MG63 (cell line): Measurements from ENCODE around the gene HNRNPAB. TPM values are rescaled to one million over a fixed set of nuclear protein-coding genes. Genes with fewer than 3 reads are reported as not detected.
A peak's percentile ranks its signal among the peaks of the same experiment; 100 is the strongest.
"Not testable (repeated sequence)": the region's sequence is repeated elsewhere in the genome, so short reads cannot be mapped to it uniquely, and the experiment has no call there.

Source experiments
- DNase-seq: peaks from one replicate; pipeline ENCODE4 v3.0.0-alpha.2; 2020
- H3K27me3 ChIP-seq: fragments of 250-450 bp; sonication (Bioruptor Pico); 2 replicates; pipeline ENCODE4 v1.5.1; 2020; ENCODE audit warnings: mild to moderate bottlenecking, moderate library complexity
- H3K36me3 ChIP-seq: fragments of 250-450 bp; sonication (Bioruptor Pico); 2 replicates; pipeline ENCODE4 v1.5.1; 2020; ENCODE audit warnings: mild to moderate bottlenecking, moderate library complexity
- H3K4me3 ChIP-seq: fragments of 250-450 bp; sonication (Bioruptor Pico); 2 replicates; pipeline ENCODE4 v1.5.1; 2020; ENCODE audit warnings: mild to moderate bottlenecking, moderate library complexity
- H3K9me3 ChIP-seq: fragments of 250-450 bp; sonication (Bioruptor Pico); 2 replicates; pipeline ENCODE4 v1.5.1; 2020; ENCODE audit warnings: mild to moderate bottlenecking, moderate library complexity
- total RNA-seq: library from RNA; depleted of rRNA; stranded (reverse); fragments of >200 nt; shearing (Covaris generic); gene quantifications from 2 replicates; pipeline ENCODE4 v1.2.3, GENCODE V29; 2014; ENCODE audit warnings: low replicate concordance

Gene HNRNPAB
- total RNA-seq, 1 experiment from 2014 or later = 250 TPM

DNA sequence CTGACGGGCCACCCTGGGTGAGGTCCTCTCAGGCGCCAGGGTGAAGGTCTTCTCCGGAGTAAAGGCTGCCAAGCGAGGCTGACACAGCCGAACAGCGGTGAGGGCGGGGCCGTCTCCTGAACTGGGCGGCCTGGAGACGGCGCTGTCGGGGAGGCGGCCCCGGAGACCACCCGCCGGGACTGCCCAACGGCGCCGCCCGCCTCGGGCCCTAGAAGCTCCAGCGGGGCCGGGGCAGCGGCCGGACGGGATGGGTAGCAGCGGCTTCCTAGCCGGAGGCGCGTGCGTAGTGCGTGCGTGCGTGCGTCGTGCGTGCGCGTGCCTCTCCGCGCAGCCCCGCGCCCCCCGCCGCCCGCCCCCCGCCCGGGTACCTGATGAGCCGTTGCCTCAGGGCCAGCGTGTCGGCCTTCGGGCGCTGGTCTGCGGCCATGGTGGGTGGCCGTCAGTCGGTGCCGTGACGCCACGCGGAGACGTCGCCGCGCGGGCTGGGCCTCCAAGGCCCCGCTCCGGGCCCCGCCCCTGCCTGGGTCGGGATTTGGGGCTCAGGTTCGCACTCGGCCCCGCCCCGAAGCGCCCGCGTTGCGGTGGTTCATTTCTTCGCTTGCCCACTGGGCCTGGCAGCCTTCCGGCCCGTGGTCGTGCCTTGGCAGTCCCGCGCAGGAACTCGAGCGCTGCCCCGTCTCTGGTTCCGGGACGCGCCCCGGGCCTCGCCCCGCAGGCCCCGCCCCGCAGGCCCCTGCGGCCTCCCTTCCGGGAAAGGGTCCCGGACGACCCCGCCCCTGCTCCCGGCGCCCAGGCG lies 28.0 kb downstream of the HNRNPAB start, which contains the start of gene PHYKPL:
TSS of gene PHYKPL (minus strand) at position 679 of the 796 bp plus-strand sequence. CDS start at position 427, 252 bp downstream.
- peak within 1 kb of the TSS; percentile 99 for H3K4me3 ChIP-seq
- no peaks in the 10 kb centered on the region; the same call in none of the 2 replicates for H3K9me3 ChIP-seq
- peak; percentile 94 for DNase-seq
- peaks cover 48% of the 10 kb centered on the region for H3K36me3 ChIP-seq
- H3K27me3 ChIP-seq = no peaks in the 10 kb centered on the region

GRCh38 chr5:178232920-178233429 lies 28.6 kb downstream of the HNRNPAB start:
- Histone ChIP-seq H3K27me3 (no peaks in the 10 kb centered on the region), H3K36me3 (peaks cover 42% of the 10 kb centered on the region), H3K9me3 (no peaks in the 10 kb centered on the region; the same call in none of the 2 replicates), H3K4me3 (peak overlapping the region; percentile 99)
- no peak for DNase-seq

- Histone ChIP-seq H3K27me3 (no peaks in the 10 kb centered on the region), H3K9me3 (no peaks in the 10 kb centered on the region; the same call in none of the 2 replicates), H3K4me3 (no peak overlapping the region), H3K36me3 (peaks cover 29% of the 10 kb centered on the region)
- DNase-seq = no peak
Measured at GRCh38 chr5:178234121-178234749, 29.9 kb downstream of the HNRNPAB start.

DNA sequence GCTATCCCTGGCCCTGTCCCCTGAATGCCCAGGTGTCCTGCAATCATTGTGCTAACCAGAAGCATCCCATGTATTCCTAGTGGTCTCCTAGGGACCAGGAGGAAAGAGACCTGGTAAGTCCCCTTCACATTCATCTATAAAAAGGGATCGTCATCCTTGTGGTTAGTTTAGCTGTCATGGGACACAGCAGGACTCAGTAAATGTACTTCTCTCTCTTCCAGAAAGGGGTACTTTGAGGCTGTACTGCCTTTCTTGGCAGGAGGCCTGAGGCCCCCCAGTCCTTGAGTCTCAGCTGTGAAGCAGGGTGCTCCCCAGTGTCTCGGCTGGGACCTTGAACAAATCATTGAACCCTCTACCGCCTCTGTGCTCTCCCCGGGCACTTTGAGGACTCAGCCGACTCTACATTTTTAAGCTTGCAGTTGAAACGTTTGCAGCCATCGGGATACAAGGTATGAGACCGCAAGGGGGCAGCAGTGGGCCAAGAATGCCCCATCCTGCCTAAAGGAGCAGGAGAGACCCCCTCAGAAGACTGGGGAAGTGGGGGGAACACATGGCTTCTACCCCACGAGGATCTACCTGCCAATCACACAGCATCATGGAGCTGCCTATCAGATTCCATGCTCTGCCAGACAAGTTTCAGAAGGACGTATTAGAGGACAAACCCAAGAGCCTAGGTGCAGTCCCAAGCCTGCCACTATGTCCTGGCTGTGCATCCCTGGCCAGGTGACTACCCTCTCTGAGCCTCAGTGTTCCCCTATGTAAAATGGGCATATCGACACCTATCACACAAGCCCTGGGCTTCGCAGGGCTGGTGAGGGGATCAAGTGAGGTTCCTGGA lies 30.6 kb downstream of the HNRNPAB start:
- Histone ChIP-seq H3K27me3 (no peaks in the 10 kb centered on the region), H3K9me3 (no peaks in the 10 kb centered on the region; the same call in none of the 2 replicates), H3K36me3 (peaks cover 23% of the 10 kb centered on the region), H3K4me3 (no peak overlapping the region)
- DNase-seq = peak; percentile 56

- no peaks in the 10 kb centered on the region; the same call in none of the 2 replicates for H3K9me3 ChIP-seq
- no peak overlapping the region for H3K4me3 ChIP-seq
- H3K27me3 ChIP-seq = no peaks in the 10 kb centered on the region
- H3K36me3 ChIP-seq = peaks cover 18% of the 10 kb centered on the region
- DNase-seq = no peak
Measured at GRCh38 chr5:178235588-178235974, 31.2 kb downstream of the HNRNPAB start.

DNA sequence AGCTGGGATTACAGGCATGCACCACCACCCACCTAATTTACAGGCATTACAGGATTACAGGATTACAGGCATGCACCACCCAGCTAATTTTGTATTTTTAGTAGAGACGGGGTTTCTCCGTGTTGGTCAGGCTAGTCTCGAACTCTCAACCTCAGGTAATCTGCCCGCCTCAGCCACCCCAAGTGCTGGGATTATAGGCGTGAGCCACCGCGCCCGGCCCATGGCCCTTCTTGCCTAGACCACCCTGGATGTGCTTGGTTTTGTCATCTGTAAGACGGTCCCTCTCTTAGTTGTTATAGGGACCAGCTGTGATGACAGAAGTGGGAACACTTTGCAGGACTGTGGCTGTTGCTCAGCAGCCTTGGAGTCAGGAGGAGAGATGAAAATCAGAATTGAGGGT lies 31.8 kb downstream of the HNRNPAB start:
- H3K27me3 ChIP-seq = no peaks in the 10 kb centered on the region
- no peak overlapping the region for H3K4me3 ChIP-seq
- no peaks in the 10 kb centered on the region; the same call in 1 of the 2 replicates for H3K9me3 ChIP-seq
- peaks cover 12% of the 10 kb centered on the region for H3K36me3 ChIP-seq
- no peak for DNase-seq

GRCh38 chr5:178236679-178237078 lies 32.3 kb downstream of the HNRNPAB start:
- Histone ChIP-seq H3K27me3 (no peaks in the 10 kb centered on the region), H3K36me3 (peaks cover 7% of the 10 kb centered on the region), H3K4me3 (no peak overlapping the region), H3K9me3 (no peaks in the 10 kb centered on the region; the same call in 1 of the 2 replicates)
- no peak for DNase-seq

DNA sequence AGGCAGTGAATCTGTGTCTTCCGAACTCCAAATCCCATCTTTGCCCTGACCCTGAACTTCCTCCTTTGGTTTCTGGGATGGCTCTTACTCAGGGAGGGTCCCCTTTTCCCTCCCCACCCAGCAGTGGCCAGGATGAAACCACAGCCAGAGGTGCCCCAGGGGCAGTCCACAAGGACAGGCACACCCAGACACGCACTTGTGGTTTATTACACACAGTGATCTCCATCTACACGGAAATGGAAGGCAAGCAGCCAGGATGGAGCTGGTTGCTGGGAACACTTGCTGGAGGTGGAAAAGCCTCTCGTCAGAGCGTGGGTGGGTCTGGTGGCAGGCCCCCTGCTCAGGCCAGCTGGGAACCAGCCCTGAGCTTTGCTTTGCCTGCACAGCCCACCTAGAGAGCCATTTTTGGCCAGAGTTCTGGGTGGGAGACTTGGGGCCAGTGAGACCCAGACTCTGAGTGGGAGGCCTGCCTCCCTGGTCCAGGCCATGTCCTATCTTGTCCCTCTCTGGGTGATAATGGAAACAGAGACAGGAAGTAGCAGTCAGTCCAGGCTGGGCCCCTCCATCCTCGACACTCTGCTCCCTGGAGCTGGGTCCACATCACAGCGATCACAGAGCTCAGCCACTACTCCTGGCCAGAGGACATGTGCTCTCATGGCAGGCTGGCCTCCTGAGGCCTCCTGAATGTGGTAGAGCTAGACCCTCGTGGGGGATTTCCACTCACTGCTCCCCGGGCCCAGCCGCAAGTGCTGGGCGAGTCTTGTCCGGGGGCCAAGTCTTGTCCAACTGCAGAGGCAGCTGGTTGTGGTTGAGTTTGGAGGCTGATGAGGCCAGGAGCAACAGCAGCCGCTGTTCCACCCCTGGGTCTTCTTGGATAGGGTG lies 33.3 kb downstream of the HNRNPAB start:
- Histone ChIP-seq H3K27me3 (no peaks in the 10 kb centered on the region), H3K9me3 (no peaks in the 10 kb centered on the region), H3K36me3 (peaks cover 10% of the 10 kb centered on the region), H3K4me3 (no peak overlapping the region)
- DNase-seq = no peak

DNA sequence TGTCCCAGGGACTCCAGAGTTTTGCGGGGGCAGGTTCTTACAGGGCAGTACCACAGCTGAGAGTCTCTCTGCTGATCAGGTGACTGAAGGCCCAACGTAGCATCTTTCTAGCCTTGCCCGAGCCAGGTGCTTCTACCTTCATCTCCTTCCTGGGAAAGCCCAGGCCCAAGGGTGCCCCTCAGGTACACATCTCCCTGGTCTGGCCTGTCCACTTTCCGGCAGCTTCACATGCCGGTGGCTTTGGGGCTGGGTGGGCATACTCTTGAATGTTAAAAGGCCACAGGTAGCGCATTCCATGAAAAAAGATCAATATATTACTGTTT lies 33.9 kb downstream of the HNRNPAB start:
- Histone ChIP-seq H3K36me3 (peaks cover 10% of the 10 kb centered on the region), H3K27me3 (no peaks in the 10 kb centered on the region), H3K9me3 (no peaks in the 10 kb centered on the region), H3K4me3 (no peak overlapping the region)
- DNase-seq = no peak

DNA sequence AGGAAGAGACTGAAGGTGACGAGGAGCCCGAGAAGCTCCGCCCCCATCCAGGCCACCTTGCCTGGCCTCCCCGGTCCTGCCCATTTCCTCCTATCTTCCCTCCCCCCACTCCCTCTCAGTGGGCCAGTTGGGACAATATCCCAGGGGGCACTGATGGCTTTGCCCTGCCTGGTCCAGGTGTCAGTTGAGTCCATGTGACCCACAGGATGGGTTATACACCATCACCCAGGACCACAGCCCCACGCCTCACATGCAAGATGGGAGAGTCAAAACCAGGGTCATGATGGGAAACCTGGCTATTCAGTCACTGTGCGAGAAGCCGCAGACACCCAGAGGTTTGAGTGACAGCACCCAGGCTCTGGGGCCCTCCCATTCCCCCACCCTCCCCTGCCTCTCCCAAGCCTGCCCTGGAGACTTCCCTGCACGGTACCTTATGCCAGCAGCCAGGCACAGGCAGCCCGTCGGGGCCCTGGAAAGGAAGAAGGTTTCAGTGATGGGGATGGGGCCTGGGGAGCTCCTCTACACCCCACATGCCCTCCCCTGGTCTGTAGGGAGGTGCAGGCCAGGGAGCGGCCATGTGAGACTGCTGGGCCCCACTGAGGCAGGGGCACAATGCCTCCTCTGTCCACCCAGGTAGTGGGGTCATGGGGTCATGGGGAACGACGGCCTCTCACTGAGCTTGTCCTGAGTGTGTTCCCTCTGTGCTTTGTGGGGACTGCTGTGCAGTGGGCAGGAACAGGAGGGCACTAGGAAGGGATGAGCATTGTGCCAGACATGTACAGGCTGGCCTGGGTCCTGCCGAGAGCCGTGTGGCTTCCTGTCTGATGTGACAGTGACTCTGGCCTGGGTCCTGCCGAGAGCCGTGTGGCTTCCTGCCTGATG lies 34.6 kb downstream of the HNRNPAB start:
- DNase-seq = no peak
- Histone ChIP-seq H3K36me3 (peaks cover 10% of the 10 kb centered on the region), H3K9me3 (no peaks in the 10 kb centered on the region), H3K27me3 (no peaks in the 10 kb centered on the region), H3K4me3 (no peak overlapping the region)

GRCh38 chr5:178239626-178240301 lies 35.4 kb downstream of the HNRNPAB start:
- not testable (repeated sequence) for H3K4me3 ChIP-seq, DNase-seq, H3K9me3 ChIP-seq

GRCh38 chr5:178240341-178240741 lies 36.0 kb downstream of the HNRNPAB start:
- no peak for DNase-seq
- H3K27me3 ChIP-seq = no peaks in the 10 kb centered on the region
- H3K36me3 ChIP-seq = peaks cover 10% of the 10 kb centered on the region
- H3K9me3 ChIP-seq = no peaks in the 10 kb centered on the region
- no peak overlapping the region for H3K4me3 ChIP-seq

More at GRCh38 chr5:178239626-178240301, 35.4 kb downstream of the HNRNPAB start:
- peaks cover 10% of the 10 kb centered on the region for H3K36me3 ChIP-seq
- H3K27me3 ChIP-seq = not testable (repeated sequence)

DNA sequence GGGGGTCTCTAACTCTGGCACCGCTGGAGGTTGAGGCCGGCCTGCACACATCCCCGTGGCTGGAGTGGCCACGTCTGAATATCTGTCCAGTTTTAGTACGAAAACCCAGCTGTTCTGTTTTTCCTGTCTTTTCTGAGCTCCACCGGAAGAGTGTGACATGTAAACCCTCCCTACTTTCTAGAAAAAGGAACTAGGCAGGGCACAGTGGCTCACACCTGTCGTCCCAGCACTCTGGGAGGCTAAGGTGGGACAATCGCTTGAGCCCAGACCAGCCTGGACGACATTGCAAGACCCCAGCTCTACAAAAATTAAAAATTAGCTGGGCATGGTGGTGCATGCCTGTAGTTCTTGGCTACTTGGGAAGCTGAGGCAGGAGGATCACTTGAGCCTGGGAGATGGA lies 36.4 kb downstream of the HNRNPAB start:
- peaks cover 14% of the 10 kb centered on the region for H3K36me3 ChIP-seq
- H3K4me3 ChIP-seq = no peak overlapping the region
- no peak for DNase-seq
- no peaks in the 10 kb centered on the region for H3K9me3 ChIP-seq
- no peaks in the 10 kb centered on the region for H3K27me3 ChIP-seq

GRCh38 chr5:178241231-178241663 lies 36.9 kb downstream of the HNRNPAB start:
- no peak overlapping the region for H3K4me3 ChIP-seq
- peaks cover 16% of the 10 kb centered on the region for H3K36me3 ChIP-seq
- DNase-seq = no peak
- H3K9me3 ChIP-seq = no peaks in the 10 kb centered on the region
- no peaks in the 10 kb centered on the region for H3K27me3 ChIP-seq
